ENCODE data around the gene GAB2.
"Not testable (repeated sequence)": the region's sequence is repeated elsewhere in the genome, so short reads cannot be mapped to it uniquely, and the experiment has no call there.

GAB2 gene

DNA sequence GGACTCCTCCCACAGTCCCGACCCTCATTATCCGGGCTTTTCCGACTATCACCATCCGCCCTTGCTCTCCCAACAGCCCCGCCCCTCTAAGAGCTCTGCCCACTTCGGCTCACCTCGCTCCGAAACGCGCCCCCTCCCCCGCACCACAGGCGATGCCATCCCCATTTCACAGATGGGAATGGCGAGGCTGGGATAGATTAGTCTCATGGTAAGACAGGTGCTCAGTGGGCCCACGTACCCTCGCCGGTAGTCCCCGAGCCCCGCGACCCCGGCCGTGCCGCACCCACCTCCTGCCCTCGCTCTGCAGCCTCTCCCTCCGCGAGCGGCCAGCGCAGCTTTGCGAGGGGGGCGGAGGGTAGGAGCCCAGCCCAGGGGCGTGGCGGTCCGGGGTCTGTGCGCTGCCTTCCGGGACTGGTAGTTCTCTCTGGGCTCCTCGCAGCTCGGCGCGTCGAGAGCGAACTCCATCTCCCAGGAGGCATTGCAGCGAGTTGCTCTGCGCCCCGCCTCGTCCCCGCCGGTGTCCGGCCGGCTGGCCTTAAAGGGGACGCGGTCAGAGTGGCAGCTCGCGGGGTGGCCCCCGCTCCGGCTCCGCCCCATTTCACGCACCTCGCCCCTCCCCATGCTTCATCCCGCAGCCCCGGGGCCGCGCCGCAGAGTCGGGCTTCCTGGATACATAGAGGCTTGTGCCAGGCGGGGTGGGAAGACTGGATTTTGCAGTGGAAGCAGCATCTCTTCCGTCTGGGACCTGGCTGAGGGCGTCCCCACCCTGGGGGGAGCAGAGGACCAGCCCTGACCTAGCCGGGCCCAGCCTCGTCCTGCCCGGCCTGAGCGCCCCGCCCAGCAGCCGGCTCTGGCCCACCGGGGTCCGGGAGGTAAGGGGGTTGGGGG, 229.1 kb downstream of the GAB2 start, which contains the start of the genes KCTD21 and USP35:
KCTD21 (minus strand) TSS at position 341 of the 888 bp plus-strand sequence. CDS start 14,072 bp downstream, outside the sequence.
USP35 (plus strand) TSS at position 634 of the 888 bp plus-strand sequence. CDS start 7,327 bp downstream, outside the sequence.
- DNase-seq (ENCODE audit: low read depth, low spot score): peak; percentile 88

DNA sequence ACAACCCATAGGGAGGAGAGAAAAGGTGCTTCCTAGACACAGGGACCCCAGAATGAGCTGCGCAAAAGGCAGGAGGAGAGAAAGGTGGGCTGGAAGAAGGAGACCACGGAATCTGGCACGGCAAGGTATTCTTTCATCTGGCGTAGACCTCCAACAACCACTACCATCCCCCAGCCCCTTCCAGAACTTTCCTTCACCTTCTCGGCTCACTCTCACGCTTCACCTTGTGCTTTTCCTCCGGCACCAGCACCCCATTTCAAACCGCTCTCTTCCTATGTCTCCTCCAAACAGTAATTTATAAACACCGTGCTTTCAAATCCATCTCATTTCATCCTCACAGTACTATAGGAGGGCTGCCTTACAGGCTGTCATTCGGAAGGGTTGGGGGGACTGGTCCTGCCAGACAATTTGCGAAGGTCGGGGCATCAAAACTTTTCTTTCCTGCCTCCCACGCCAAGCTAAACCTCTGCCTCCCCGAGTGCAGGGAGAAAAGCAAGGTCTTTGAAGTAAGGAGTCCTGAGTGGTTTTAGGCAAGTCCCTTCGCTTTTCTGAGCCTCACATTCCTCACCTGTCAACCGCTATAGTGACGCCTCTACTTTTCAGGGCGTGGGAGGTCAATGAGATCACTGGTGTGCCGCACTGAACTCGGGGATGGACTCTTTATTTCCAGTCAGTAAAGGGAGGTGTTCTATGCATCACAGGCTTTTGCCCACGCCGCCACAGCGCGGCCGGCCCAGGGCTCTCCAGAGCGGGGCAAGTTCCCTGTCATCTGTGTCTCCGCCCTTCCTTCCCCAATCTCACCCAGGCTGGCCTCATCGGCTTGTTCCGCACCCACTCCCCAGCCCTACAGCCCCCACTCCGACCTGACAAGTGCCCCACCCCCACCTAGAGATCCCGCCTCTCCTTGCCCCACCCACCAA, 230.0 kb downstream of the GAB2 start:
- DNase-seq (ENCODE audit: low read depth, low spot score): no peak

DNA sequence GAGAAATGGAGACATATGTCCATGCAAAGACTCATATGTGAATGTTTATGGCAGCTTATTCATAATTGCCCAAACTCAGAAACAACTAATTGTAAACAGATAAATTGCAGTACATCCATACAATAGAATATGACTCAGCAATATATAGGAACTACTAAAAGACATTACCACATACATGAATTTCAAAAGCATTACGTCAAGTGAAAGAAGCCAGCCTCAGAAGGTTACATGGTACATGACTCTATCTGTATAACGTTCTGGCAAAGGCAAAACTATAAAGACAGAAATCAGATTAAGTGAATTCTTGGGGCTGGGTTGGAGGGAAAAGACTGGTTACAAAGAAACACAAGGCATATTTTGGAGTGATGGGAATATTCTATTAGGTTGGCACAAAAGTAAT, 236.4 kb downstream of the GAB2 start:
- DNase-seq (ENCODE audit: low read depth, low spot score): no peak

DNA sequence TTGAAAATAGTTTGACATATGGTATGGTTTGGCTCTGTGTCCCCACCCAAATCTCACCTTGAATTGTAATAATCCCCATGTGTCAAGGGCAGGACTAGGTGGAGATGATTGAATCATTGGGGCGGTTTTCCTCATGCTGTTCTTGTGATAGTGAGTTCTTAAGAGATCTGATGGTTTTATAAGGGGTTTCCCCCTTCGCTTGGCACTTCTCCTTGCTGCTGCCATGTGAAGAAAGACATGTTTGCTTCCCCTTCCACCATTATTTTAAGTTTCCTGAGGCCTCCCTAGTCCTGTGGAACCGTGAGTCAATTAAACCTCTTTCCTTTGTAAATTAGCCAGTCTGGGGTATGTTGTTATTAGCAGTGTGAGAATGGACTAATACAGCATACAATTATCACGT, 236.9 kb downstream of the GAB2 start:
- no peak for DNase-seq (ENCODE audit: low read depth, low spot score)

DNA sequence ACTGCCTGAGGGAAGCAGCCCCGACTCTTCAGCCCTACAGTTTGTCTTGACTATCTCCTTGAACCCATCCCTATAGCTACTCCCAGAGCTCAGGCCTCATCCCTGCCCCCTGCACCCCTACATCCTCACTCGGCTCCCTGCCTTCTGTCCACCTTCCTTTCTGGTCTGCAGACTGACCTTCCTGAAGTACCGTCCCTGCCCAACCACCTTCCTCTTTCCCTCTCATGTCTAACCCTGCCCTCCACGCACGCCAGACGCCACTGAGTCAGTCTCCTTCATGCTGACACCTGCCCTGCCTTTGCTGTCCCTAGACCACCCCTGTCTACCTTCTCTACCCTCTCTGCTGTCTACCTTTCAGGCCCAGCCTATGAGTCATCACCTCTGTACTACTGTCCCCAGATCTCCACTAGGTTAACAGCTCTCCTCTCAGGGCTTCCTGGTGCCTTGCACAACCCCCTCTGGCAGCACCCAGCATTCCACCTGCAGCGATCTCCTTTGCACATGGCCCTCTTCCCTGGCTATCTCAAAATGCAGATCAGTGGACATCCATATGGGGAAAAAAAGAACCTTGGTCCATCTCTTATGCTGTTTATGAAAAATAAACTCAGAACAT, 238.1 kb downstream of the GAB2 start:
- DNase-seq (ENCODE audit: low read depth, low spot score): no peak

DNA sequence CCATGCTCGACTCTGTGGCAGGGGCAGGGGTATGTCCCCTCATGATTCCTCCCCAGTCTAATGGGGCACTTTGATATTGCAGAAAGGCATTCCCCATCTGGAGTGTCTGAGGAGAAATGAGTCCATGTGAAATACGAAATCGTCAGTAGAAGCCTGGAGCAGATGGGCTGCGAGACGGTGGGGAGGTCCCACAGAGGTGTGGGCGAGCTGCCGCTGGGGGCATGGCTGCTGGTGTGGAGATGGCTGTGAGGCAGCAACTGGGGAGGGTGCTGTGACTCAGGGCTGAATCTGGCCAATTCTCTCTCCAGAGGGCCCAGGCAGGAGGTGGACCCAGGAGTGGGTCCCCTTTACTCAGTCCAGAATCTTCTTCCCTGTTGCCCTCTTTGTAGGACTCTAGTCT, 240.4 kb downstream of the GAB2 start:
- DNase-seq (ENCODE audit: low read depth, low spot score): no peak

DNA sequence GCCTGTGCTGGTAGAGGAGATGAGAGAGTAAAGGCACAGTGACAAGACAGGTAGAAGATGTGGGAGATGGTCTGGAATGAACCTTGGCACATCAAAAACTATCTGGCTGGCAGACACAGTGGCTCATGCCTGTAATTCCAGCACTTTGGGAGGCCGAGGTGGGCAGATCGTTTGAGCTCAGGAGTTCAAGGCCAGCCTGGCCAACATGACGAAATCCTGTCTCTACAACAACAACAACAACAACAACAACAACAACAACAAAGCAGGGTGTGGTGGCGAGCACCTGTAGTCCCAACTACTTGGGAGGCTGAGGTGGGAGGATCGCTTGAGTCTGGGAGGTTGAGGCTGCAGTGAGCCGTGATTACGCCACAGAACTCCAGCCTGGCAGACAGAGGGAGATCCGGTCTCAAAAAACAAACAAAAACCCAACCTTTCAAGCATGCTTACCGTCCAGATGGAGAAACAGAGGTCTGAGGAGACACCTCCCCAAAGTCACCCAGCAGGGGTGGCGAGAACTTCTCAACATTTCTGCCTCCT, 240.9 kb downstream of the GAB2 start:
- no peak for DNase-seq (ENCODE audit: low read depth, low spot score)

DNA sequence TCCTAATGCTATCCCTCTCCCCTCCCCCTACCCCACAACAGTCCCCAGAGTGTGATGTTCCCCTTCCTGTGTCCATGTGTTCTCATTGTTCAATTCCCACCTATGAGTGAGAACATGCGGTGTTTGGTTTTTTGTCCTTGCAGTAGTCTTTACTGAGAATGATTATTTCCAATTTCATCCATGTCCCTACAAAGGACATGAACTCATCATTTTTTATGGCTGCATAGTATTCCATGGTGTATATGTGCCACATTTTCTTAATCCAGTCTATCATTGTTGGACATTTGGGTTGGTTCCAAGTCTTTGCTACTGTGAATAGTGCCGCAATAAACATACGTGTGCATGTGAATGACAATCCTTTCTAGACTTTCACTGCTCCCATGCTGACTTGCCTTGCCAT, 241.8 kb downstream of the GAB2 start:
- not testable (repeated sequence) for DNase-seq (ENCODE audit: low read depth, low spot score)

DNA sequence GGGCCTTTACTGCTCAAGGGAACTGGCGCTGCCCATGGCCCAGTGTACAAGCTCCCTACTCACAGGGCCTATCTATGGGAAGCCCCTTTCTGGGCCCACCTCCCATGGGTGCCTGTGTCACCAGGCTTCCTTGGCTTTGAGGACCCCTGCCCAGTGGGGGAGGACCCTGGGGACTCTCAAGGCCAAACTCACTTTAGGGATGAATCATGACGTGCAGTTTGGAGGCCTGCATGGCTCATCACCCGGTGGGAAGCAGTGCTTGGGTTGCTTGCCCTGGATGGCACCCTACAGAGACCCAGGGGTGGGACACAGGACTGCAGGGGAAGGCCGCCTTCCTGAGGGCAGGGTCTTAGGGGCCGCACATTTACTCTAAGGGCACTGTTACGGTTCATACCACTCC, 245.7 kb downstream of the GAB2 start:
- no peak for DNase-seq (ENCODE audit: low read depth, low spot score)

DNA sequence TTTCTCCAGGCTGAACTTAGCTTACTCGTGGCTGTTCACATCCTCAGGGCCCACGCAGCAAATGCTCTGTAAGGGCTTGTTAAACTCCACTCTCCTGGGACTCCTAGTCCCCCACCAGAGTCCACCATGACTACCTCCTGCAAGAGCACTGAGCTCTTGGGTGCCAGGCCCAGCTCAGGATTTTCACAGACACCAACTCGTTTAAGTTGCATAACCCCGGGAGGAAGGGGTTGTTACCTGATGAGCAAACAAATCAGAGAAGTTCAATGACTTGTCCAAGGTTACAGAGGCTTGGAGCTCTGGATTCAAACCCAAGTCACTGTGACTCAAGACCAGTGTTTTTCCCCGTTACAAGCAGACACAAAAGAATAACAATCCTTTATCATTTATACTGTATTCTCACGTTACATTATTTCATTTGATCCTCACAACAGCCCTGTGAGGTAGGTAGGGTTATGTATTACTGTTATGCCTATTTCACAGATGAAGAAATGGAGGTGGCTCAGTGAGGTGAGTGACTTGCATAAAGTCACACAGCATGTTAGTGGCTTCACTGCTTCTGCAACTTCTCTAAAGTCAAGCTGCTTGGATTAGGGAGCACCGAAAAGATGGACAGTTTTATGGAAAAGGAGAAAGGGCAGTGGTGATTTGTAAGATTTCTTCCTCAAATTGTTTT, 246.6 kb downstream of the GAB2 start:
- no peak for DNase-seq (ENCODE audit: low read depth, low spot score)

DNA sequence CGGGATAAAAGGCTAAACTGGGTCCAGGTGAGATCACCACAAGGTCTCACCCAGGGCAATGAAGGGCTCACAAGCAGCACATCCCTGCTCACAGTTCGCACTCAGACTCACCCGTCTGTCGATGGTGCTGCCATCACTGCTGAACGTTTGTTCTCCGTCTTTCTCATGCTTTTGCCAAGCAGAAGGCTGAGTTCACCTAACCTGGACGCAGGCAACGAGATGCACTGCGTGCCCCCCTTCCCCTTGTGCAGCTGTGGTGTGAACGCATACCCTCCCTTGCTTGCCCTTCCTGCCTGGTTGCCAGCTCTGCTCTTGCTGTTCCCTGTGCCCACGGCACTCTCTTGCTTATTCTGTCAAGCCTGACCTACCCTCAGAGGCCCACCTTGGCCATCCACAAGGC, 247.2 kb downstream of the GAB2 start:
- no peak for DNase-seq (ENCODE audit: low read depth, low spot score)

DNA sequence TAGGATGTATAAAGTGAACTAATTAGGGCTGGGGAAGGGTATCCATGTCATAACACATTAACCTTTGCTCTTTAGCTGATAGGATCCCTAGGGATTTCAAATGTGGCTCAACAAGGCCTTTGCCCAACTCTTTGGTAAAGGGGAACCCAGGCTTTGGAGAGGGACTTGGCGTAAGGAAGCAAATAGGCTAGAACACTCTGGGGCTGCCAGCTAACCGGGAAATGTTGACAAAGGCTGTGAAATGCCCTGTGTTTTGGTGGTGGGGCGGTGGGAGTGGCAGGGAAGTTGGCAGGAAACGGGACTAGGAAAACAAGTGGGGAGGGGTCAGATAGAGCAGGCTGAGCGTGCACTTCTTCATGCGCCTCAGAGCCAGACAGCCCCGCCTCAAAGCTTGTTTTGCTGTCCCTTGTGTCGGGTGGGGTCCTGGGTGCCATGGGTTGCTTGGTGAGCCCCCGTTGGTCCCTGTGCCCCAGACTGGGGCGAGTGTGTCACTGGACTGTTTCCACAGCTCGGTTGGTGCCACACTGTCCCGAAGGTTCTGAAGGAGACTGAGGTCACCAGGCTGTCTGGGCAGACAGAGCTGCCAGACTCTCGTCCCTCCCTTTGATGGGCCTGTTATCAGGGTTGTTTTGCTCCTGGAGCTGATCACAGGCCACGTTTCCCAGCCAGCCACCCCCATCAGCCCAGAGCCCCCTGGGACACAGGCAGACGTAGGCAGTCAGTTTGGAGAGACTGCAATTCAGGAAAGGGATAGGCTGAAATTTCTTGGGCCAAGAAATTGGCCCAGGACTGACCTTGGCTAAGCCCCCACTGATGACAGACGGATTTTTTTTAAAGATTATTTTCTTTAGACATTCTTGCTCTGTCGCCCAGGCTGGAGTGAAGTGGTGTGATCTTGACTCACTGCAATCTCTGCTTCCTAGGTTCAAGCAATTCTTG, 248.8 kb downstream of the GAB2 start:
- peak; percentile 70 for DNase-seq (ENCODE audit: low read depth, low spot score)

DNA sequence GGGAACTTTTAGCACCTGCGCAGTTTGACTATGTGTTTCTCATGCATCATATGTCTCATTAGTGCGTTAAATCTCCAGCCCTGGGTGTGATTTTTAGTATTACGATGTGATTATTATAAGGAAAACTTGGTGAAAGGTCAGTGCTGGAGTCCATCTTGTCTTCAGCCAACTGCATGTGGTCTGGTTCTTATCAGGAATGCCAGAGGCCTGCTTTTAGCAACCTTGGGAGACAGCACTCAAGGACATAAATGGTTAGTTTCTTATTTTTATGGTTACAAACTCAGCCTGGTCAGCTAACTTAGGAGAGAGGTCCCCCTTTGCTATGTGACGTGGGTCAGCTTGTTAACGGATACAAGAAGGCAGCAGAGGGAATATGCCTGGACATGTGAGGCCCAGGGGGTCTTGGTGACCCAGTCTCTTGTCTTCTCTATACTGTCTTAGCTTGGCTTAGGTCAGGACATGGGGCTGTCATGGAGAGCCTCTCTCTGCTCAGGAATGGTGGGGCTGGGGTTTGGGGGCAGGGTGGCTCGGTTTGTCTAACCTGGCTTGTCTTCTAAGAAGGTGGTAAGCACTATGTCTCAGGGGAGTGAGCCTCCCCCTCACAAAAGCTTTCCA, 250.7 kb downstream of the GAB2 start:
- no peak for DNase-seq (ENCODE audit: low read depth, low spot score)

All from brain pericyte (primary cell).